GM04503 (cell line): ENCODE data around the gene C1D.
A peak's percentile ranks its signal among the peaks of the same experiment; 100 is the strongest.
"Not testable (repeated sequence)": the region's sequence is repeated elsewhere in the genome, so short reads cannot be mapped to it uniquely, and the experiment has no call there.

ENCODE experiments used
- DNase-seq: peaks from one replicate; pipeline ENCODE4 v3.0.0-alpha.2; 2012; ENCODE audit warnings: low read depth

C1D gene

GRCh38 chr2:67999332-67999731 is 63.5 kb downstream of the C1D start:
- no peak for DNase-seq

DNA sequence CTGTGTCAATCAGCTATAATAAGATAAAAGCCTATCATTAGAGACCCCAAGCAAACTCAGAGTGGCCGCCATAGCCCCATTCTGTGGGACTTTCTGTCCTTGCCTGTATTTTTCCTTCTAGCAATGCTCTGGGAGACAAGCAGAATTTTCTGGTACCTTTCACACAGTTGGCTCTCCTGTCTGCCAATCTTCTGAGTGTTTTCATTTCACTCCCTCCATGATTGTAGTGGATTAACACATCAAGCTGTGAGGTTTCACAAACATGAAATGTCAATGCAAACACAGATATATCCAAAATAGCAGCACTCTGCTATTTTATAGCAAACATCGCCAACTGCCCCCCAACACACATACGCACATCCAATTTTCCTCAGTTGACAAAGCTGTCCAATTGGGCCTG is 64.9 kb downstream of the C1D start:
- no peak for DNase-seq

- DNase-seq: peak; percentile 47
These were observed 65.3 kb downstream of the C1D start for GRCh38 chr2:67997528-67997900.

GRCh38 chr2:67996772-67997527 is 65.9 kb downstream of the C1D start:
- DNase-seq: no peak

DNA sequence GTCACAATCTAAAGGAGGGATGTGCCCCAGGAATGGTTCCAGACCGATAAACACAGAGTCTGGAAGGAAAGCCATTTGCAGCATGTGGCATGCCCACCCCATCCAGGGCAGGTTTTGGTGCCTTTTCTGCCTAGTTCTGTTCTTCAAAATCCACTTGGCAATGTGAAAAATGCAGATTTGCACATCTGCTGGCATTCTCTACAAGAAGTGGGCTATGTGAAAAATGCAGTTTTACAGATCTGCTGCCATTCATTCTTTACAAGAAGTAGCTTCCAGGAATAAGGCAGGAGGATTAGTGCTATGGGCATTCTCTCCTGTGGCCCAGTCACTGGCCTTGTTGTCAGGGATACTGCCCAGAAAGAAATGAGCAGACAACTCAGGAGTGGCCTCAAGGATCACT is 68.1 kb downstream of the C1D start:
- no peak for DNase-seq

DNA sequence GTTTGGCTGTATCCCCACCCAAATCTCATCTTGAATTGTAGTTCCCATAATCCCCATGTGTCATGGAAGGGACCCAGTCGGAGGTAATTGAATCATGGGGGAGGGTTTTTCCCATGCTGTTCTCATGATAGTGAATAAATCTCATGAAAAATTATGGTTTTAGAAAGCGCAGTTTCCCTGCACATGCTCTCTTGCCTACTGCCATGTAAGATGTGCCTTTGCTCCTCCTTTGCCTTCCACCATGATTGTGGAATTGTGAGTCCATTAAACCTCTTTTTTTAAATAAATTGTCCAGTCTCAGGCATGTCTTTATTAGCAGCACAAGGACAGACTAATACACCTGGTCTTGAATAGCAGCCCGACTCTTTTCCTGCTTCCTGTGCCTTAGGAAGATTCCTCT is 68.7 kb downstream of the C1D start:
- not testable (repeated sequence) for DNase-seq

DNA sequence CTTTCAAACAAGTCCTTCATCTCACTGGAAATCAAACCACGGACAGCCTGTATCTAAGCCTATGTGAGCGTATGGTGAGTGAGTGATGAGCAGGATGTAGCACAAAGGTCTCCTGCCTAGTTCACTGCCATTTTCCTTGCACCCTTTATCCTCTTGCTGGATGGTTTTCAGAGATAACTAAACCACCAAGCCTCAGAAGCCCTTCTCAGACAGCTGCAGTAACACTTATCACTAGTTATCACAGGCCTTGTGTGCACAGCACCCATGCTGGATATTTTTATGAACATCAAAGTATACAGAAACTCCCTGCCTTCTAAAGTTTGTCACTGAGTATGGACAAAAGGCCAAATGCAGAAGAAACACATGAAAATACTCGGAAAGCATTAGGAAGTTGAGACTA is 69.5 kb downstream of the C1D start:
- DNase-seq: no peak

DNA sequence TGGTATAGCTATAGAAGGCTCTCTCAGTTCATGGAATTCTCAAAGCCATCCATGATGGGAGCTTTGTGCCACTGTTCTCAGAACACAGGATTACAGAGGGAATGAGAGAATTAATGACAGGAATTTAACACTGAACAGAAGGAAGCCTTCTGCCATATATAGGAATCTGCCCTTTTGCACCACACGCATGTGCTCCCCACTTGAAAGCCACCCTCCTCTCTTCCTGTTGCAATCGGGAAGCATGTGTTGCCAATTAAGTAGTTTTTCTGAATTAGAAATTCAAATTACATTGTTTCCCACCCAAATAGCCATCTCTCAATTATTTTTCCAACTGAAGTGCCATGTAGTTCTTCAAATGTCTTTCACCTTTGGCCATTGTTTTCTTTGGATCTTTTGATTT is 71.3 kb downstream of the C1D start:
- no peak for DNase-seq
